GM18867 (cell line): ENCODE data around the gene PIBF1.
"Not testable (repeated sequence)": the region's sequence is repeated elsewhere in the genome, so short reads cannot be mapped to it uniquely, and the experiment has no call there.

Source experiments
- ATAC-seq: cut with Tn5 transposase; IDR thresholded peaks from one replicate; pipeline ENCODE4 v1.9.1; 2021; ENCODE audit warnings: mild to moderate bottlenecking, moderate library complexity; ENCODE audit not compliant: unreplicated experiment

Gene PIBF1

DNA sequence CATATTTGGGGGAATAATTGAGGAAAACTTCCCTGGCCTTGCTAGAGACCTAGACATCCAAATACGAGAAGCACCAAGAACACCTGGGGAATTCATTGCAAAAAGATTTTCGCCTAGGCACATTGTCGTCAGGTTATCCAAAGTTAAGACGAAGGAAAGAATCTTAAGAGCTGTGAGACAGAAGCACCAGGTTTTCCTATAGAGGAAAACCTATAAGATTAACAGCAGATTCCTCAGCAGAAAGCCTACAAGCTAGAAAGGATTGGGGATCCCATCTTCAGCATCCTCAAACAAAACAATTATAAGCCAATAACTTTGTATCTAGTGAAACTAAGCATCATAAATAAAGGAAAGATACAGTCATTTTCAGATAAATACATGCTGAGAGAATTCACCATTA, 114.9 kb downstream of the PIBF1 start:
- no peak for ATAC-seq

DNA sequence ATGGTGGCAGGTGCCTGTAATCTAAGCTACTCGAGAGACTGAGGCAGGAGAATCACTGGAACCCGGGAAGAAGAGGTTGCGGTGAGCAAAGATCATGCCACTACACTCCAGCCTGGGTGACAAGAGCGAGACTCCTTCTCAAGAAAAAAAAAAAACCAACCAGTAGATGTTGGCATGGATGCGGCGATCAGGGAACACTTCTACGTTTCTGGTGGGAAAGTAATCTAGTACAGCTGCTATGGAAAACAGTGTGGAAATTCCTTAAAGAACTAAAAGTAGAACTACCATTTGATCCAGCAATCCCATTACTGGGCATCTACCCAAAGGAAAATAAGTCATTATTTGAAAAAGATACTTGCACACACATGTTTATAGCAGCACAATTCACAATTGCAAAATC, 119.6 kb downstream of the PIBF1 start:
- ATAC-seq: not testable (repeated sequence)

DNA sequence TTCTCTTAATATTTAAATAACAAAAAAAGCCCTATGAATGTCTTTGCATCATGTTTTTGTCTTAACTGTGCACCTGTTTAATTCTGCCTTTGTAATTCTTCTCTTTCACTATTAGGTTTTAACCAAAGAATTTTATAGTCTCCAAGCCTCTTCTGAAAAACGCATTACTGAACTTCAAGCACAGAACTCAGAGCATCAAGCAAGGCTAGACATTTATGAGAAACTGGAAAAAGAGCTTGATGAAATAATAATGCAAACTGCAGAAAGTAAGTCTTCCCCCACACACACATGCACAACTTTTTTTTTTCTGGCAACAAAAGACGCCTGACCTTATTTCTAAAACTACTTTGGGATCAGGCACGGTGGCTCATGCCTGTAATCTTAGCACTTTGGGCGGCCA, 126.5 kb downstream of the PIBF1 start:
- no peak for ATAC-seq

DNA sequence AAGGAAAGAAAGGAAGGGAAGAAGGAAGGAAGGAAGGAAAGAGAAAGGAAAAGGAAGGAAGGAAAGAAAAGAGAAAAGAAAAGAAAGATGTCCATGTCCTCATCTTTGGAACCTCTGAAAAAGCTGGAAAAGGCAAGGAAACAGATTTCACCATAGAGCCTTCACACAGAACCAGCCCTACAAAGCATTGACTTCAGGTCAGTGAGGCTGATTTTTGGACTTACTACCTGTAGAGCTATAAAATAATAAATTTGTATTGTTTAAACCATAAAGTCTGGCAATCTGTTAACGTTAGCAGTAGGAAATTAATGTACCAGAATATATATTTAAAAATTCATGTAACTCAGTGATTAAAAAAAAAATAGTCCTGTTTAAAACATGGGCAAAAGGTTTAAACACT, 130.0 kb downstream of the PIBF1 start:
- ATAC-seq: no peak

DNA sequence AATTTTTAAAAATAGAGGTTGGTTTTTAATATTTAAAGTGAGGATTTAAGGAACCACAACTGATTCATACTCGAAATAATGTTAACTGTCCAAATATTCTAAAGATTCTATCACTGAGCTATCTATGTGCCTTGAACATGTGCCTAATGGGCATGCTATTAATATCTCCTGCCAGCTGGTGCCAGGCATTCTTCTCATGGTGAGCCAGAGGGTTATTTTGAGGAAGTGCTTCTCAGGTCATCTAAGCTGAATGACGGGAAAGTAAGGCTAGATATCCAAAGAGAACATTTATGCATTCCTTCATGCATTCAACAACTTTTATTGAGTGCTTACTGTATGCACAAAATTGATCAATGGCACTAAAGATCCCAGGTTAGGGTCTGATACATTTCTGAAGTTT, 138.2 kb downstream of the PIBF1 start:
- no peak for ATAC-seq

DNA sequence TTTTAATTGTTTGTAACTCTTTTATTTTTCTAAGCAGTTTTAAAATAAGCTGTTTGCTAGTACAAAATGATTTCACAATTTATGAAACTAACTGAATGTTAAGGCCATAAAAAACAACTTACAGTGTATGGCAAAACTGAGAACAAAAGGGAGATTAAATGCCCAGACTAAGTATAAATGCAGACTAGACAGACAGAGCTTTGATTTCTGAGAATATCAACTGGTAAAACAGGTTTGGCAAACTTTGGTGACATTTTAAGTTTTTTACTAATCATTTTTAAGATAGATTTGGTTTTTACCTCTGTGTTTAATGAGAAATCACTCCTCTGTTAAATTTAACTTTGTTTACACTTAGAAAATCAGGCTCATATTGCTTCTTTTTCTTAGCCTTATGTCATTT, 149.4 kb downstream of the PIBF1 start:
- no peak for ATAC-seq

DNA sequence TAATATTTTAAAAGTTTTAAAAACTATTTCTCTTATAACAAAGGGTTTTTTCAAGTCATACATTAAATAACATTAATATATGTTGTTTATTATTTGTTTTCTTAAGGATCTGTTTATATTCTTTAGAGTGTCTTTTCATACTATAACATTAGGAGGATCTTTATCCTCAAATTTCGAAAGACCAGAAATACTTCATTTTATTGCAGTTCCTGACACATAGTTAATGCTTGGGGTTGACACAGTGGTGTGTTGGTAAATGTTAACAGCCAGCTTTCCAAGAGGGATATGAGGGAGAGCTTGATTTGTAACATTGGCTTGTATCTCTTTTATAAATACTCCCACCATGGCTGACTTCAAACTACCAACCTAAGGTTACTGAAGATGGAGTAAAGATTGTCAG, 150.3 kb downstream of the PIBF1 start:
- ATAC-seq: no peak

DNA sequence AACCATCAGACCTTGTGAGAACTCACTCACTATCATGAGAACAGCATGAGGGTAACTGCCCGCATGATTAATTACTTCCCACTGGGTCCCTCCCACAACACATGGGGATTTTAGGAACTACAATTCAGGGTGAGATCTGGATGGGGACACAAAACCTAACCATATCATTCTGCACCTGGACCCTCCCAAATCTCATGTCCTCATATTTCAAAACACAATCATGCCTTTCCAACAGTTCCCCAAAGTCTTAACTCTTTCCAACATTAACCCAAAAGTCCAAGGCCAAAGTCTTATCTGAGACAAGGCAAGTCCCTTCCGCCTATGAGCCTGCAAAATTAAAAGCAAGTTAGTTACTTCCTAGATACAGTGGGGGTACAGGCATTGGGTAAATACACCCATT, 164.3 kb downstream of the PIBF1 start:
- not testable (repeated sequence) for ATAC-seq

DNA sequence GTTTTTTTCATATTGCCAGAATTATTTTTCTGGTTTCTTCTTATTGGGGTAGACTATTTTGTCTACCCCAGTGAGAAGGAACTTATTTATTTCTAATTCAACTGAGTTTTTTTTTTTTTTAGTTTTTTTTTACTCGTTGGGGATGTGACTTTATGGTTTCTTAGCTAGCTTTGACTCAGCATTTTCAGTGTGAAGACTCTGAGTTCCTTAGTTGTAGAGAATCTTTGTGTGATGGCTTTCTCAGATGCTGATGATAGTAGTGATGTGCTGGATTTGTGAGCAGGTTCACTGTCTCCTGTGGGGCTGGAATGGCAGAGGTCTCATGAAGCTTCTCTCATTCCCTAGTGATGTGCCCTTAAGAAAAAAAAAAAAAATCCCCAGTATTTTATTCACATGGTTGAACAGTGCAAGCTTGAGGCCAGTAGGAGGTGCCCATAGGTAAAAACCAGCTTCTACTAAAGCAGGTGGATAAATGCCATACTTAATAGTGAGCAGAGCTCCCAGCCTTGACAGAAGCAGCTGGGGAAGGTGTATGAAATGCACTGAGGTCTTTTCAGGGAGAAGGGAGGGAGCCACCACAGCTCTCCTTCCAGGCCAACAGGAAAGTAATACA, 170.7 kb downstream of the PIBF1 start:
- no peak for ATAC-seq

DNA sequence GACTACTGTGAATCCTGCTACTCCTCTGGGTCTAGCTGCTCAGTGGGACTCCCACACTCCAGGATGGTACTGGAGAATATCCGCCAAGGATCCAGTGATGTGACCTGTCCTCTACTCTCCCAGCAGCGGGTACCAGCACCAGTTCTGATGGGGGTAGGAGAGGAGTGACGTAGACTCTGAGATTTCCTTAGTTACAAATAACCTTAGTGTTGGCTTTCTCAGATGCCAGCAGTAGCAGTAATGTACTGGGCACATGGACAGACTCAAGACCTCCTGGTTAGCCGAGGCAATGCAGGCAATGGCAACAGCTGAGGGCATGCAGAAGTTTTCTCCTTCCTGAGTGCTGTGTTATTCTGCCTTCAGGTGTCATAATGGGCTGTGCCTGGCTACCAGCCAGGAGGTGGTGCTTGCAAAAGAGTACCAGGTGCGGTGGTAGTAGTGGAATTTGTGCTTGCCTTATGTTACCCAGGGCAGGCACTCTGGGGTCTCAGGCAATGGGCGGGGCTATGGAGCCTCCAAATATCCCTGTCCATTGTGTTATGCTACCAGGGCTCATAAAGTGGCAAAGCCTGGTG, 171.5 kb downstream of the PIBF1 start:
- no peak for ATAC-seq

DNA sequence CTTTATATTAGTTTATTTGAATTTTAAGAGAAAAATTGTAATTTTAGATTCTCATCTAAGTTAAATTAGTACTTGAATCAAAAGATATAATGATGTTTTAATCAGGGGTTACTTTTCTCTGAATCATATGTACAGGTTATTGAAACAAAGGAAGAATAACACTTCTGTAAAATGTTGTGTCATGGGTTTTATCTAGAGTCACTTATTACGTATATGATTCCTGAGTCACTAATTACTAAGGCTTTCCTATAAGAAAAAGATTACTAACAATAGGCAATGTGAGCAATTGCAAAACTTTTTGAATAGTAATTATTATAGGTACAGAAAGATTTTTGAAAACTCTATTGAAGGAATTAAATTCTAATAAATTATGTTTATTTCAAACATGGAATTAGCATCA, 177.7 kb downstream of the PIBF1 start:
- ATAC-seq: no peak

DNA sequence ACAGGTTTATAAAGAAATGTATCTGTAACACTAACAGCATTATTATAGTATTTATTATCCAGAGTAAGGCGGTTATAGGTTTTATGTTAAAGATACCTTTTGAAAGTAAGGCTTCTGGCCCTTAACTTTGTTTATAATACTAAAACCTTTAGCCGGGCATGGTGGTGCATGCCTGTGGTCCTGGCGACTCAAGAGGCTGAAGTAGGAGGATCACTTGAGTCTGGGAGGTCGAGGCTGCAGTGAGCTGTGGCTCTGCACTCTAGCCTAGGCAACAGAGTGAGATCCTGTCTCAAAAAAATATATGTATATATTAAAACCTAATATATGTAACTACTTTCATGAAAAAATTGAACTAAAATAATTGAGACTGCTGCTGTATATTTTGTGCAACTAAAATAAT, 178.2 kb downstream of the PIBF1 start:
- no peak for ATAC-seq

DNA sequence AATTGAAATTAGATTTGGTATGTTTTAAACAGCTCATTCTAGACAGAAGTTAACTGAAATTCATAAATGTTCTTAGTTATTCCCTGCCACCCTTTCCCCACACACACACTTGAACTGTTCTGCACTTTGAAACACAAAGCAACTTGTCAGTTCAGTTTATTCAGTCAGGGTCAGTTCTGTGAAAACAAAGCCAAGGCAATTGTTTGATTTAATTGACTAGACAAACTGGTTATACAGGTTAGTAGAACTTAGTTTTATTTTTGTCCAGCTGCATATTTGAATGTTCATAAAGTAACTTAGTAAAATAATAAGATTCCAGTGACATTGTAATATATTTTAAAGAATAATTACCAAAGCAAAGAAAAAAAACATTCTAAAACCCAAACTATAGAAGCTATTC, 178.6 kb downstream of the PIBF1 start:
- no peak for ATAC-seq

DNA sequence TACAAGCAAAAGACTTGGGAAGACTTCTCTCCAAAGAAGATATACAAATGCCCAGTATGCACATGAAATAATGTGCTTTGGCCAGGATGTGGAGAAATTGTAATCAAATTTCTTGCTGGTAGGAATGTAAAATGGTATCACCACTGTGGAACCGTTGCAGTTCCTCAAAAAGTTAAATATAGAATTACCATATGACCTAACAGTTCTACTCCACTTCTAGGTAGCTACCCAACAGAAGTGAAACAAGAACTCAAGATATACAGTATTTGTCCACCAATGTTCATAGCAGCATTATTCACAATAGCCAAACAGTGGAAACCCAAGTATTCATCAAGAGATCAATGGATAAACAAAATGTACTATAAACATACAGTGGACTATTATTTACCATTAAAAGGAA, 181.8 kb downstream of the PIBF1 start:
- ATAC-seq: peak; percentile 76

DNA sequence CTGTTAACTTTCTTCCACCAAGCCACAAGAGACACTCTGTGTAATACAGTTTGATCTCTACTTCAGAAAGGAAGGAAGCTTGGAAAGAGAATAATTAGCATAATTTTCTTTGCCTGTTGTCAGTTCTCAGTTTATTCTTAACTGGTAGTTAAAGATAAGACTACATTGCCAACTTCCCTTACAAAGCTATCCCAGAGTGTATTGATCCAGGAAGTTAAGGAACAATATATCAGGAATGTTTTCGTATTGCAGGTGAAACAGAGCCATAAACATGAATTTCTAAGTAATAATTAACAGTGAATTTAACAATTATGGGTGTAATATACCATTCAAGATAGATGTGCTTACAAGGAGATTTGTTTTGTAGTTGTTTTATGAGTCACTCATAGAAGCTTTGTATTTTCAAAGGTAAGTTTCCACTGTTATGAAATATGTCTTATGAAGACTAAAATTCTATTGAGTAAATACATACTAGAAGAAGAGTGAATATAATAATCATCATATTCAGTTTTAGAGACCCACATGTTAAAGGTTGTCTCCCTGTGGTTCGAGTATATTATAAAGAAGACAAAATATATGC, 188.5 kb downstream of the PIBF1 start:
- no peak for ATAC-seq

DNA sequence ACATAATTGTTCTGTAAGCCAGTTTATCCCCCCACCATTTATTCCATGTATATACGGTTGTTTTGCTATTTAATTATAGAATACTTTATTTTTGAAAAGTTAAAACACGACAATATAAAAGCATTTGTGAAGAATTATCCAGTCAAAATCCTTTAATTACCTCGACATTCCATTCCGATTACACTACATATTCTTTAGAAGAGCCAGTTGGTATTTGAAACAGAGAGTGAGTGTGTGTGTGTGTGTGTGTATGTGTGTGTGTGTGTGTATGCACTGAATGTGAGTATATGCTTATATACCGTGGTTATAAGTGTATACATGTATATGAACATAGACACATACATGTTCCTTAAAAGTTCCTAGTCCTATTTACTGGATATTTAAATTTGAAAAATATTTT, 189.0 kb downstream of the PIBF1 start:
- ATAC-seq: no peak

DNA sequence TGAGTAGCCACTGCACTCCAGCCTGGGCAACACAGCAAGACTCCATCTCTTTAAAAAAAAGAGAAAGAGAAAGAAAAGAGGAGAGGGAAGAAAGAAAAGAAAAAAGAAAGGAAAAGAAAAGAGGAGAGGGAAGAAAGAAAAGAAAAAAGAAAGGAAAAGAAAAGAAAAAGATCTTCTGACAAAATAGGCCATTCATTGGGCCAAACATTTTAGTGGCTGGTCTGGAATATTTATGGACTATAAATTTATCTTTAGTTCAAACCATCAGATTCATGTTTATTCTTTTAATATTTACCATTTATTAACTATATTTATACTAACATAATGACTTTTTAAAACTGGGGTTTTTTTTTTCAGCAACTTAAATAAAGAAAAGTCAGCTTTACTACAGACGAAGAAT, 191.3 kb downstream of the PIBF1 start:
- ATAC-seq: no peak

DNA sequence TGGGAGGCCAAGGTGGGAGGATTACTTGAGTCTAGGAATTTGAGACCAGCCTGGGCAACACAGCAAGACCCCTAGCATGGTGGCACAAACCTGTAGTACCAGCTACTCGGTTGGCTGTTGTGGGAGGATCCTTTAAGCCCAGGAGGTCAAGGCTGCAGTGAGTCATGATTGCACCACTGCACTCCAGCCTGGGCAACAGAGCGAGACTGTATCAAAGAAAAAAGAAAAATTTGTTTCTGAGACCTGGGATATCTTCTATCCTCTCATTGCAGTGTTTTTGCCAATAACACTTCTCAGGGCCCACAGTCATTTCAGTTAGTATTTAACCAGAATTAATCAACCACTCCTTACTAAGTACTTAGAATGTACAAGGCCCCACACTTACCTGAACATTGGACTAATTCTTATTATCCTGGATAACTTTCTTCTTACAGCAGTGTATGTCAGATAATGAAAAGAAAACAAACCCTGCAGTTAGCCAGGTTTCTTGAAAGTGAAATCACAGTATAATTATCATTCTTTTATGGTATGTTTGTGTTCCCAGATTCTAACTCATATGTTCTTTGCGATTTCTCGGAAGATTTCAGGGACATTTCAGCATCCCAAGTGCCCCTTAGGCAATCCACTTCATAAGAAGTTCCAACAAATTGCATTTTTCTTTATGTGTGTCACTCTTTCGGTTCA, 201.3 kb downstream of the PIBF1 start:
- no peak for ATAC-seq

DNA sequence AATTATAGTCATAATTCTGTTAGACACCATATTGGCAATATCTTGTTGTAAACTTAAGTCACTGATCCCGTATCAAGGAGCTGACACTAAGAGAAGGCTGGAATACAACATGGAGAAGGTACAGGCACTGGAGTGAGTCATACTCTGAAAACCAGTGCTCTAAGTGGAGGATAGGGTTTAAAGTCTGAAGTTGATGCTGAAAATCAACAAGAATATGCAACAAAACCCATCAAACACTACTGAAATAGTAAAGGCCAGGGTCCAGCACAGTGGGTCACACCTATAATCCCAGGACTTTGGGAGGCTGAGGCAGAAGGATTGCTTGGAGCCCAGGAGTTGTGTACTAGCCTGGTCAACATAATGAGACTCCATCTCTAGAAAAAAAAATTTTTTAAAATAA, 203.7 kb downstream of the PIBF1 start:
- no peak for ATAC-seq

DNA sequence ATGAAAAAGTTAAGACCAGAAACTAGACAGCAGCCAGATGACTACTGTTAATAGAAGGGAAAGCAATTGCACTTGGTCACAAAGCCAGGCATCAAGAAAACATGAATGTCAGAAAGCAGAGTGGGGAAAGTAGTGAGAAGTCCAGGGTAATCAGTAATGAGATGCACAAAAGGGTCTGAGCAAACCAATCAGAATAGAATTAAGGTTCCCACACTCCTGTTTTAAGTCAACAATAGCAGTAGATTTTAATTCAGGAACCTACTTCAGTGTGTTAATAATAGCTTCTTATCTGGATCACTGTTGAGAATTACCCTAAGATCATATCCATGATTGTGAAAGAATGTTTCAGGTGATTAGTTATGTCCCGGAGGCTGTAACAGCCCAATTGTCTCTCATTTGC, 204.3 kb downstream of the PIBF1 start:
- ATAC-seq: no peak

DNA sequence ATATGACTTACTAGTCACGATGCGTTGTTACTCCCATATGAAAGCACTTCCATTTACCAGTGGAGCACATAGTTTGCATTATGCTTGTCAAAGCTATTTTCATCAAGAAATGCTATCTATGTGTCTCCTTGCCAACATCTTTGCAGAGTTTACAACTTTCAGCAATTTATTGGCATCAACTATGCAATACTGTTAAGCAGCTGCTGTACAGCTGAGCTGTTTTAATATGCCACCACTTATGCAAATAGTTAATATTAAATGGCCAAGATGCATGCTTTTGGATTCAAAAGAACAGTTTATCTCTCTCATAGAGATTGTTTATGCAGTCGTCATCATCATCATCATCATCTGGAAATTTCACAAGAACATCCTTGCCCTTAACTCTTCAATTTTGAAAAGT, 209.0 kb downstream of the PIBF1 start:
- no peak for ATAC-seq

DNA sequence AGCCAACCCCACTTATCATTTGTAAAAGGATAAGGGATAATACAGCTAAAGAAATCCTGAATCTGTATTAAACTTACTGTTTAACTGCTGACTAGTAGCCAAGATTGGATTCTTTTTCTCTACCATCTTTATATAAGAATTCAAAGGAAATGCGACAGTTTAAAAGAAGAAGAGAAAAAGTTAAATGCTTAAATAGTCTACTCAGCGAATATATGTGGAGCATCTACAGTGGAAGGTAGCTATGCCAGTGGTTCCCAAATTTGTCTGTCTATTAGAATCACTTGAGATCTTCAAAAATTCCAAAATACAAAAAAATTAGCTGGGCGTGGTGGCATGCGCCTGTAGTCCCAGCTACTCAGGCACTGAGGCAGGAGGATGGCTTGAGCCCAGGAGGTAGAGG, 216.1 kb downstream of the PIBF1 start:
- ATAC-seq: no peak
